Stimulated activated CD8-positive, alpha-beta memory T cell treated with anti-CD3 and anti-CD28 coated beads, Interleukin-7, amount 100 ng/mL, for 24 hours (primary cell): ENCODE data around the gene LNX1.

Source experiments
- DNase-seq: peaks from one replicate; pipeline ENCODE4 v3.0.0-alpha.2; 2020; ENCODE audit warnings: low read depth

The LNX1 gene

DNA sequence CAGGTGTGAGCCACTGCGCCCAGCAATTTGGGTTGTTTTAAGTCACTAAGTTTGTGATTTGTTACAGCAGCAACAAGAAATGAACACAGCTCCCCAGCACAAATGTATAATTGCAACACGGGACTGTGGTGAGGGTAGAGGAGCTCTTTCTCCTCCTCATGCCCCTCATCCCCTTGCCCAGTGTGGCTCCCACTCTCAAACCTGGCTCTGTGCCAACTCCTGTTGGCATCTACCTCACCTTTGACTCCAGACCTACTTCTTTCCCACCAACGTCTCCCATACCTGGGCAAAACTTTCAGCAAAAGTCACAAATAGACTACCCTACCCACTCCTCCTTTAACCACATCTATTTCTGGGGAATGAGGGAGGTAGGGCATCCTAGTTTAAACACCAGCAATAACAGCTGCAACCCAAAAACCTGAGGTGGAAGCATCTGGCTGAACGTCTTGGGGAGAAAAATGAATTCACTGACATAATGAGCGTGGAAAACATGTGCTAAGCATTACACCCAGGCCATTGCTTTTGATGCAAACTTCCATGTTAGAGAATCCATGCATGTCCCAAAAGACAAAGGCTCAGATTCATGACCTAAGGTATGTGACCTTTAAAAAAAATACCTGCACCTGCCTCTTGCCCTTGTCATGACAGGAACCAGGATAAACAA lies 19.2 kb downstream of the LNX1 start:
- DNase-seq: no peak

DNA sequence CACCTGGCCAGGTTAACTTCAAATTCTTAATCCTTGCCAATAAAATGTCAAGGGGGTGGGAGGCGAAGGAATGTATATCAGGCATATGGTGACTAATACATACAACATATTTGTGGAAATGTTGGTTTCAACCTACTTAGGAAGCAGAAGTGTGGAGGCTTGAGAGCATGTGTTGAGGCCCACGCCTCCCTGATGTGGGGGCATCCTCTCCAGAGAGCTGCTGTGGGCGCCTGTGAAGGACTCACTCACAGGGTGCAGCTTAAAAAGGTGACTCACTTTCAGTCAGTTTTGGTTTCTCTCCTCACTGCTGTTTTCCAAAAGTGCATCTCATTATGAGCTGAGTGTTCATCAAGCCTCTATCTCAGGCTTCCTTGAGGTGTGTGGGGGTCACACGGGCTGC lies 27.5 kb downstream of the LNX1 start:
- no peak for DNase-seq

DNA sequence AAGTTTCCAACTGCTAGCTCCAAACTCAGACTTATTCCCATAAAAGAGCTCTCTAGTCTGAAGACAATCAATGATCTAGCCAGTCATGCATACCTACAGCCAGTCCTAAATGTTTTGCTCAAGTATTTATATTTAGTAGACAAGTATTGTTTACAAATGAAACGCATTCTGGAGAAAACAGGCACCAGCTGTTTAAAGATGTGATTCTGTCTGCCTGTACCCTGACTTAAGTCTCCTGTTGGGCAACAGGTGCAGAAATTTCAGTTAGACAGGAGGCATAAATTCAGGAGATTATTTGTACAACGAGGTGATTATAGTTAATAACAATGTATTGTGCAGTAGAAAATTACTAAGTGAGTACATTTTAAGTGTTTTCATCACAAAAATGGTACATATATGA lies 28.9 kb downstream of the LNX1 start:
- DNase-seq: no peak

DNA sequence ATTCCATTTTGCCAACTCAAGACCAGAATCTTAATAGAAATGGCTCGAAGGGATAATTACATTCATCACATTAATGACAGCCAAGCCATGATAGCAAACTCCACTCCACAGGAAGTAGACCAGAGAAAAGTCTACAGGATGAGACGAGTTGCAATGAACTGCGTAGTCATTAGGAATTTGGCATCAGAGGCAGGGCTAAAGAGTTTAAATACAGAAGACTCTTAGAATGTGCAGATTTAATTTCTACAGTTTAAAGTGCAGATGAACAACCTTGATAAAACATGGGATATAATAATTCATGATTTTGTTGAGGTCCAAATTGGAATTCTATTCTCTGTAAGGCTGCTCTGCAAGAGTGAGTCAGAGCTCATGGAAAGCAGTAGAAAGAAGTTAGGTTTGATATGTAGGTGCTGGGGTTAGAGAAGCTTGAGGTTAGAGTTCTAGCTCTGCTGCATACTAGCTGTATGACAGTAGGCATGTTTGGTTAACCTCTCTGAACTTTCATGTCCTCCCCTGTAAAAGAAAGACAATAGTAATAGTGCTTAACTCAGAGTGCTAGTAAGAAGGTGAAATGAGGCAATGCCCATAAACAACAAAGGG lies 32.2 kb downstream of the LNX1 start:
- no peak for DNase-seq

DNA sequence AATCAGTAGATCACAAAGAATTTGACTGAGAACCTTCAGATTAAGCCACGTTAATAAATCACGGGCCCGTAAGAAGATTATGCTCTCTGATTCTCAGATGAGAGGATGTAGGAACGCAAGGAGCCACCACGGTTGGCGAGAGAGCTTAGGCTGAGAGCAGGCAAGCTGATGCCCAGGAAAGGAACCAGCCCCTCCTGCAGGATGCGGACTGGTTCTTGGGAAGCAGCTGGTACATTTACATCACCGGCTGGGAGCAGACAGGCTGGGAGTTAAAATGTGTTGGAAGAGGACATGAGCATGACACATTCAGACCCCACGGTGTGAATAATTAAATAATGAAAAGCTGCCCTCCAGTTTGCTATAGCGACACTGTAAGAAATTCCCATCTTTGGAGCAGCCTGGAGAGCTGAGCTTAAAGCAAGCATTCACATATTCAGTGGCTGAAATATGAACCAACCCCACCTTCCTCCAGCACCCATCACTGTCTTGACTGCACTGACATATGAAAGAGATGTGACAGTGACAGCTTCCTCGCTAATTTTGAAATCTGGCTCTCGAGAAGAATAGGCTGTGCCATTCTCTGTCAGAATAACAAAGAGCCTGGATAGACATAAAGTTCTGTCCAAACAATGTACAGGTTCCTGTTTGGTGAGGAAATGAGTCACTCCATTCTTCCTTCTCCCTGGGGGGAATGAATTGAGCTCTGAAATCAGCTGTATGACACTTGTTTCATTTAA lies 33.1 kb downstream of the LNX1 start:
- no peak for DNase-seq

DNA sequence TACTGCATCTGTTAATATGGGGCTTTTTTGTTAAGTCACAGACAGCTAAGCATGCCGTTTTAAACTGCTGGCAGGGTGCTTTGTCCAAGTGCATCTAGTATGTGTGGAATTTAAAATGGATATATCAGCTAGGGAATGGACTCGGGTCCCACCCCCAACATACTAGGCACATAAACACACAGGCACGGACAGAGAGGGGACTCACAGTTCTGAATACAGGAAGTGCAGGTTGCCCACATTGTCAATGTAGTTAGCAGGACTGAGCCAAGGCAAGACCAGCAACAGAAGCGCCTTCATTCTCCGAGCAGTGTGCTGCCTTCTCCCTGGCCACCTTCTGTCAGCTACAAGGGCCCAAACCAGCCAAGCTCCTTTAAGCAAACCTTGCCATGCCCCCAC lies 33.6 kb downstream of the LNX1 start:
- DNase-seq: no peak

DNA sequence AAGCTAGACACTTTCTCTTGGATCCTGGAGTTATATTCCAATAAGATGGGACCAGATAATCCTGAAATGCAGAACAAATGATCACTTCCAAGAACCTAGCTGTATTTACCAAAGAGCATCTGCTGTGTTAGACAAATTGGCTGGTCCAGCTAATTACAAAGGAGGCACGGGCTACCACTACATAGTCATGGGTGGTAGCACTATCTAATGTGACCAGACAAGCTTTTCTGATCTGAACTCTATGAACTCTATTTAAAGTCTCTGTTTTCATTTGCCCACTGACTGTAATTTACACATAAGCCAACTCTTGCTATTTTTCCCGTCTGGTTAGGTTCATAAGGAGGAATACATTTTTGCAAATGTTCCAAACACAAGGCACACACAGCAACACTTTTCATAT lies 34.6 kb downstream of the LNX1 start:
- DNase-seq: no peak

DNA sequence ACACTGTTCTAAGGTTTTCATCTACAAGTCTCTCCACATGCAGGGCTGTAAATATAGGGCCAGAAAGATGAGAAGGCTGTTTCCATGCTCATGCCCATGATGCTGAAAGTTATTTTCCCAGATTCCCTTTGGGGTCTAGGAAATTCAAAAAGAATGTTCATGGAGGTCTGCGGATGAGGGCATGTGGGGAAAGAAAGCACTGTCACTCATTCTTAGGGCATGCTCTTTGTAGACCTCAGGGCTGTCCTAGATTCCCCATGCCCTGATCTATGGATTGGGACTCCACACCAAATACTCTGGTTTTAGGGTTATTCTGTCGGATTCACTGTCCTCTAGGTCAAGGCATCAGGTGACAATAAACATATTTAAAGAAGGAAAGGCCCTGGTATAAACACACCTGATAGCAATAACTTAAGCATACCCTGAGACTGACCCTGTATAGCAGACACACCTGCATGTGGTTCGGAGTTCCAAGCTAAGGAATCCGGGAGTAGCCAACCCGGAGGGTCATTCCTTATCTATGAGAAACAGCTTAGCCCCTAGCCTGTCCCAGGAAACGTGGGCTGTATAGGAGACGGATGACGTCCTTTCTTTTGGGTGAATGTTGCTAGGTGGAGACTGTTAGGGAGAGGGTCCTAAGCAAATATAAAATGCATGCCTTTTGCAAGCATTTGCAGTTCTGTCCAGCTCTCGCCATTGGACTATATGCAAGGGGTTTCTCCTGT lies 37.6 kb downstream of the LNX1 start:
- no peak for DNase-seq

DNA sequence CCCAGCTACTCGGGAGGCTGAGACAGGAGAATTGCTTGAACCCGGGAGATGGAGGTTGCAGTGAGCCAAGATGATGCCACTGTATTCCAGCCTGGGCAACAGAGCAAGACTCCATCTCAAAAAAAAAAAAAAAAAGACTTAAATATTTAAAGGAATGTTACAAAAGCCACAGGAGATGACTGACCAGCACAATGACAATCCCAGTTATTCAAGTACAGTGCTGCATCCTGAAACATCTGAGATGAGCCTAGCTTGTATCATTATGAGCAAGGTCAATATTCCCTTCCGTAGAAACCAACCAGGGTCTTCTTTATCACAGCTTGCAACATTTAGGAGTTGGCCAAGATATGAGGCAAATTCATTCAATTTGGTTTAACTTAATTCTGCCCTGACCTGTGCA lies 38.6 kb downstream of the LNX1 start:
- DNase-seq: no peak

DNA sequence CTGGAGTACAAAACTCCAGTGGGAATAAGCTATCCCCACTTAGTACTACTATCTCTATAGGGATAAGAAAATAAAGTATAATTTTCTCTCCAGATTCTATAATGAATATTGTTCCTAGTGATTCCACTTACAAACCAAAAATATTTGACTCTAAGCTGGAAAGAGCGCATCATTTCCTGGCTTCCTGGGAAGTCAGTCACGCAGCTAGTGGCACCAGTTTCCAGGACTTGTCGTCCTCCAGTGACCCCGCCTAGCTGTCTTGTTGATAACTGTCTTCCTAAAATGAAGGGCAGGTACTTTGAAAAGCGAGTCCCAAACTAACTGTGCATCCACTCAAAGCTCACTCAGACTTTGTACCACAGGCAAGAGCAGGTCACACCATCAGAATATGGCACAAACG lies 39.3 kb downstream of the LNX1 start:
- DNase-seq: no peak

DNA sequence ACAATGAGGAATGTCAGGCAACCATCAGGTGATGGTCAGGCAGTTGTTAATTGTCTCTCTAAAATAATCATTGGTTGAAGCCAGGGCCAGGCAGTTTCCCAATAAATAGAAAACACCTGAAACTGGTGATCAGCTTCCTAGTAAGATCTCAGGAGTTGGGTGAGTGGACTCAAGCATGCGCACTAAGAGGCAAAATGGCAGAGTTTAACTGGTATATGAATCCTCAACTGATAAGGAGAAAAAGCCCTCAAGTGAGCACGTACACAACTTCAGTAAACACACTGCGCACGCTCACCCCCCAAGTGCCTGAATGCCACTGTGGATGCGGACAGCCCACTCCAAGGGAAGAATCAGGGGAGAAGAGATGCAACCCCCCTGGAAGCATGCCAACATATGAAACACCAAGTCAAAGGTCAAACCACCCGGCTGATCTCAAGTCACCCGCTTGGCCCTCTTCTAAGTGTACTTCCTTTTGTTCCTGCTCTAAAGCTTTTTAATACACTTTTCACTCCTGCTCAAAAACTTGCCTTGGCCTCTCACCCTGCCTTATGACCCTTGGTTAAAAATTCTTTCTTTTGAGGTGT lies 39.9 kb downstream of the LNX1 start:
- no peak for DNase-seq

DNA sequence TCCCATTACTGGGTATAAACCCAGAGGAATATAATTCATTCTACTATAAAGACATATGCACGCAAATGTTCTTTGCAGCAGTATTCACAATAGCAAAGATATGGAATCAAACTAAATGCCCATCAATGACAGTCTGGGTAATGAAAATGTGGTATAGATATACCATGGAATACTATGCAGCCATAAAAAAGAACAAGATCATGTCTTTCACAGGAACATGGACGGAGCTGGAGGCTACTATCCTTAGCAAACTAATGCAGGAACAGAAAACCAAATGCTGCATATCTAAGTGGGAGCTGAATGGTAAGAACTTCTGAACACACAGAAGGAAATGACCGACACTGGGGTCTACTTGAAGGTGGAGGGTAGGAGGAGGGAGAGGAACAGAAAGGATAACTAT lies 42.6 kb downstream of the LNX1 start:
- no peak for DNase-seq

DNA sequence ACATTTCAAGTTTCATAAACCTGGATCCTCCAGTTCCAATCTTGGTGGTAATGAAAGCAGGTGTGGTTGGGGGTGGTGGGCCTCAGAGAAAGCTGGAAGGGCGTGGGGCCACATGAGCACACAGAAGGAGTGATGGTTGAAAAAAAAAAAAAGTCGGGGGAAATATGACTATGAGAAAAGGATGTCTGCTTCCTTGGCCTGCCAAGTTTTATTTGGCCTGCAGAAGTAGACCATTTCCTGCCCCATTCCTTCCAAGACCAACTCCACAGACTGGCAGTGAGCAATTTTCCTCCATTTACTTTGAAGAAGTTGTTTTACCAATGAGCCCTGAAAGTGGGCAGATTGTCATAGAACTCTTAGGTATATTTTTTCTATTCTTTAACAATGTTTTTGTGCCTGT lies 43.3 kb downstream of the LNX1 start:
- DNase-seq: no peak

DNA sequence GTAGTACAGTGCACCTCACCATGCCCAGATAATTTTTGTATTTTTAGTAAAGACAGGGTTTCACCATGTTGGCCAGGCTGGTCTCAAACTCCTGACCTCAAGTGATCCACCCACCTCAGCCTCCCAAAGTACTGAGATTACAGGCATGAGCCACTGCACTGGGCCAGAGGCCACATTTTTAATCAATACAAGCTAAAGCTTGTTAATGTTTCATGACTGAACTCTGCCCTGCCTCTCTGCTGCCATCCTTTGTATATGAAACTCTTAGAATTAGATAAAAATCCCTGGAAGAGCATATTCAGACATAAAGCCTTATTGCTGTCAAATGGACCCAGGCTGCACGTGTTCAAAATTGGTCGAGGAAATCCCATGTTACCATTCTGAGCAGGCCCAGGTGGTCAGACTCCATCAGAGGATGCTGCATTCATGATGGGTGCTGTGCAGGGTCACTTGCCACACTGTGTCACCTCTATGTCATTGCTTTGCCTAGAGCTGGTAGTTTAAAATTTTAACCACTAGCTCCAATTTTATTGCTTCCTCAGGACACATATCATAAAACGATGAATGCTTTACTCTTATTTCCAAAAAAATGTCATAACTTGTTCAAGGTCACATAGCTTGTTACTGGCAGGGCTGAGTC lies 45.2 kb downstream of the LNX1 start:
- no peak for DNase-seq

DNA sequence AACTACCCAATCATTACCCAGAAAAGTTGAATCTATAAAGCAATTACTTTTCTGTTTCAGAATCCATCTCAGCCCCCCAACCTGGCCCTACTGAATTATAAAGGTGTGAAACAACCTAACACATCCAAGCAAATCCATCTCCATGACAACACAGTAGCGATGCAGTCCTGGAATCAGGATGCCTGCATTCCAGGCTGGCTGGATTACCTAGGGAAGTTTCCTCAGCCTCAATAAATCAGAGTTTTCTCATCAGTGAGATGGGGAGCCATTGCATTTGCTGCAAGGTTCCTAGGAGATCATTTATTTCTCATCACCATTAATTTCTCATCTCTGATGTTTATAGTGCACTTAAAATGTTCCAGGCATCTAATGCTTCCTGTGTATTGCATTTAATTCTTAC lies 46.0 kb downstream of the LNX1 start:
- no peak for DNase-seq

DNA sequence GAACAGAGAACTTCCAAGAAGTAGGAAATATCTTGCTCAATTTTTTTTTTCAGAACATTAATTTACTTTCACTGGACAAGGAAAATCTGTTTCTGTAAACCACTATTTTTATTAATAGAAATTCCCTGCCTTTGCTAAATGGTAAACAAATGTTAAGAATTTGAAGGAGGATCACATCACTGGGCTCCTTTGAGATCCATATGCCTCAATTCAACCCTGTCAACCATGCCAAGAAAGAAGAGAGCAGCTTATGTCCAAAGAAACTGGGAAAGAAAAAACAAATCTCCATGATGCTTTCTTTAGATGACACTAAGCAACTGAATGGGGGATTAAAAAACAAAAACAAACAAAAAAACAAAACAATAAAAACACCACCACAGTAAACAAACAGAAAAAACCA lies 47.7 kb downstream of the LNX1 start:
- no peak for DNase-seq

DNA sequence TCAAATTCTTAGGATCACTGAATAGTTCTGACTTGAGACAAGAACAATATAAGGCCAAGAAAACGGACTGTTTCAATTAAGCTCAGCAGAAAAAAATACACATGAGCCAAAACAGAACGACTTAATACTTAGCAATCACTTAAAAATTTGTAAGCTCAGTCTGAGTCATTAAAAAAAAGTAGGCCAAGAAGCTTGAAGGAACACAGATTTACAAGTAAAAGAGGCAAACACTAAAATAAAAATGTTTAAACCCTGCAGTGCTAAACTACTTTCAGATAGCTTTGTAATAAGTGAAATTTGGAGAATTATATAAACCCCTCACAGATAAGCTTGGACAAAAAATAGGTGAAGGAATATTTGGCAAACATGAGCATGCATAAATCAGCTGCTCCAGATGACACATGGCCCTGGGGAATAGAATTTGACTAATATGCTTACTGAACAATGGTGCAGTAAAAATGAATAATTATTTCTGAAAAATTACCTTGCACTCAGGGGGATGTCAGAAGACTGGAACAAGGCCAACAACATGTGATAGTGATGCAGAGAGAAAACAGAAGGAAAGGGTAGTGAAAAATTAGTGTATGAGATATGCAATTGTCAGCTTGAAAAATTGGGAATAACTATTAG lies 49.6 kb downstream of the LNX1 start:
- DNase-seq: no peak

DNA sequence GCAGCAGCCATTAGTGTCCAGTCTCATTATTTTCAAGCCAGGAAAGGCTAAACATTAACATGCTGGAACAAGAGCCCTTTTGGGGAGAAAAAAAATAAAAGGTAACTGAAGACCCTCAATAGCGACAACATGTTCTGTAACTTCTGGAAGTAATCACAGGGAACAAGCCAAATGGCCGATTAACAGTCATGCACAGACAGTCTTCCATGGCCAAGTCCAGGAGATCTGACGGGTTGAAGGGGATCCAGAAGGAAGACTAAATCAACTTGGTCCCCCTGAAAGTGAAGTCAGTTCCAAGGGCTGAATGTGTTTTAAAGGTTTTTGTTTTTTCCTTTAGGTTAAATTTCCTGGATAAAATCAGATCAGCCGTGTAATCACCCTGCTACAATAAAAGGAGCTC lies 52.5 kb downstream of the LNX1 start:
- DNase-seq: no peak

DNA sequence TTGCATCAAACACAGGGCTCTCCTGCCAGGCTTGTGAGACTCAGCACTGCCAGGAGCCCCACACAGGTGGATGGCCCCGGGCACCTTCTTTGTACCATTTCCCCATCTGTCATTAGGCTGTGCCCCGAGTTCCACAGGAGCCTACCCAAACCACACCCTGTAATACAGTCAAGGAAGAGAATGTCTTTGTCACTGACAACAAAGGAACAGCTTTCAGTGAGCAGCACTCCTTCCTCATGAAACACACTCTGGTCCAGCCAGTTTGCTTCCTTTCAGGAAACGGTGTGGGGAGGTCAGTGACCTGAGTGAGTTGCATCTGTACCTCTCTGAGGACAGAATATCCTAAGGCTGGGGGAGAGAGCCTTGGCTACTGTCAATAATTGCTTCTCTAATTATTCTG lies 53.7 kb downstream of the LNX1 start:
- DNase-seq: no peak

DNA sequence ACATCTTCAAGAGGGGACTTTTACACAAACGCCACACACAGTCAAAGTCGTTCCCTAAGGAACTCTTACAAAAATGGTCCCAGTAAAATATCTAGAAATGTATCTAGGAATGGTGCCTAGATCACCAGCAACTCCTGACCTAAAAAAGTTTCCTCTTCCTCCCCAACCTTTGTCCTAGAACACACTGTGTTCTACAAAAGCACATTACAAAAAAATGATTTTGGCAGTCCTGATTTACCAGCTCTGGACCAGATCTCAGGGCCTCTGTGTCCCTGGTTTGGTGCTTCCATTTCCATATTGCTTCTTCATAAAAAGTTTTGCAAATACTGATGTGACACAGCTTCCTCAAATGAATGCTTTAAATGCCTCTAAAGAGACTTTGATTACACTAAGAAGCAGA lies 55.0 kb downstream of the LNX1 start:
- DNase-seq: no peak

DNA sequence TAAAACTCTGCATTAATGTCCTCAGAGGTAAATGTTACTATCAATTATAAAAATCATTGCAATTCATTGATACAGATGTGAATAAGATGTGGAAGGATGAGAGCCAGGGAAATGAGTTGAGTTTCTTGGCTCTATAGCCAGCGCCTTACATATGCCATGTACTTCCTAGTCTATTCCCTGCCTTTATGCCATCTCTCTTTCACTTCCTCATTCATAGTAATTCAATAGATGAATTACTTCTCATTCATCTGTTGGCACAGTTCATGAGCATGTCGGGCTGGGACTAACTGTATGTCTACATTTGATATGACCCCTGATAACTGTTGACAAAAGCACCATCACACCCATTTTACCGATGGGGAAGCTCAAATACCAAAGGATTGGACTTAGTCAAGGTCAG lies 55.7 kb downstream of the LNX1 start:
- no peak for DNase-seq

DNA sequence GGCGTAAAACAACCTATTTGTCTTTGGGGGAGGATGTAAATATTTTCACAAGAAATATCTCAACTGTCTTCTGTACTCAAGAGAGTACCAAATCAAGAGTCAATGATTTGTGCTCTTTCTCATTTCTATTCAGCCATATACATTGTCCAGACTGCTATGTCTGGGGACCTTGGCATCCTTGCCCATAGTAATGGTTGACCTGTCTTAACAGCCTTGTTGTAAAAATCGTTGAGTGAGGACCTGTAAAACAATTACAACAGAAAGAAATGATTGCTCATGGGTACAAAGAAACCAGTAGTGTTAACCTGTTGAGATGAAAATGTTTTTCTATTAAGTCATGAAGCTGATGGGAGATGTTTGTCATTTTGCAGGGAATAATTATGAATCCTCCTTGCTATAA lies 56.6 kb downstream of the LNX1 start:
- DNase-seq: no peak
